Femur (tissue), 1 donor: ENCODE results near the gene CENATAC.
"Not testable (repeated sequence)": the region's sequence is repeated elsewhere in the genome, so short reads cannot be mapped to it uniquely, and the experiment has no call there.

ENCODE experiments used
- DNase-seq: peaks from one replicate; pipeline ENCODE4 v3.0.0-alpha.2; 2017

CENATAC gene

GRCh38 chr11:119027561-119028345 is 29.8 kb downstream of the CENATAC start:
- DNase-seq = no peak

GRCh38 chr11:119028346-119029068 is 30.6 kb downstream of the CENATAC start:
- DNase-seq = no peak

- no peak for DNase-seq
These were observed 31.1 kb downstream of the CENATAC start for GRCh38 chr11:119029069-119029339.

- peak; percentile 41 for DNase-seq
These were observed 31.5 kb downstream of the CENATAC start for GRCh38 chr11:119029340-119030028.

GRCh38 chr11:119030029-119030328 is 32.0 kb downstream of the CENATAC start:
- no peak for DNase-seq

GRCh38 chr11:119030329-119031047 is 32.5 kb downstream of the CENATAC start, which contains the start of gene SLC37A4:
TSS of gene SLC37A4 (minus strand) at chr11:119030877.
- peak; percentile 97 for DNase-seq

- no peak for DNase-seq
These were observed 34.0 kb downstream of the CENATAC start for GRCh38 chr11:119031912-119032280.

- DNase-seq = not testable (repeated sequence)
These were observed 35.5 kb downstream of the CENATAC start for GRCh38 chr11:119033421-119033820.

GRCh38 chr11:119034813-119035212 is 36.9 kb downstream of the CENATAC start:
- no peak for DNase-seq

- no peak for DNase-seq
These were observed 40.9 kb downstream of the CENATAC start for GRCh38 chr11:119038884-119039283.

- not testable (repeated sequence) for DNase-seq
These were observed 41.5 kb downstream of the CENATAC start for GRCh38 chr11:119039471-119039870.

GRCh38 chr11:119041821-119042514 is 44.0 kb downstream of the CENATAC start:
- no peak for DNase-seq

- DNase-seq = no peak
These were observed 45.0 kb downstream of the CENATAC start for GRCh38 chr11:119042927-119043326.

- no peak for DNase-seq
These were observed 46.8 kb downstream of the CENATAC start for GRCh38 chr11:119044708-119045107.

GRCh38 chr11:119046489-119046888 is 48.6 kb downstream of the CENATAC start:
- no peak for DNase-seq

- DNase-seq = no peak
These were observed 49.3 kb downstream of the CENATAC start for GRCh38 chr11:119047205-119047604.

GRCh38 chr11:119048644-119049043 is 50.7 kb downstream of the CENATAC start:
- DNase-seq = no peak

- DNase-seq = no peak
These were observed 51.1 kb downstream of the CENATAC start for GRCh38 chr11:119049081-119049480.

GRCh38 chr11:119051440-119052162 is 53.7 kb downstream of the CENATAC start:
- no peak for DNase-seq

GRCh38 chr11:119052163-119052814 is 54.4 kb downstream of the CENATAC start:
- no peak for DNase-seq

- DNase-seq = no peak
These were observed 56.5 kb downstream of the CENATAC start for GRCh38 chr11:119054418-119054817.
